ENCODE results near the gene CALHM4. TPM values are rescaled to one million over a fixed set of nuclear protein-coding genes. Genes with fewer than 3 reads are reported as not detected.

CALHM4 gene
- total and polyA plus RNA-seq, 2 experiments from 2014 or later: not detected

DNA sequence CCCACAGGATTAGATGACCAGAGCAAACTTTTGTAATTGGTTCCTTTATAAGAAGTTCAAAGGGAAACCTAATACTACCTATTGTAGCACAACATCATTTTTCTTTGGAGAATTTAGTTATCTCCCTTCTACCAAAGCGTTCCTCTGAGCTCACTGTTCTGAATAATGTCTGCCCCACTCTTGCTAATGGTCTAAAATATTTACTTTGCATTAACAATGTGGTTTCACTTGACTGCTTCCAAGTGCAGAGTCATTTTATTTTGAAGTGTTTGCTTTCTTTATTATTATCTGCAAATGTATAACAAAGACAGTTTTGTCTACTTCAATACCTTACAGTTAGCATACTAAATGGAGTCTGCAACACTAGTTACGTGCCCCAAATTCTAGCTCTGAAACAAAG is 23.1 kb upstream of the CALHM4 start:
- DNase-seq (ENCODE audit: low read depth in 1 of 2, low spot score in 1 of 2): no peak
- TF ChIP-seq, protein P1, sequence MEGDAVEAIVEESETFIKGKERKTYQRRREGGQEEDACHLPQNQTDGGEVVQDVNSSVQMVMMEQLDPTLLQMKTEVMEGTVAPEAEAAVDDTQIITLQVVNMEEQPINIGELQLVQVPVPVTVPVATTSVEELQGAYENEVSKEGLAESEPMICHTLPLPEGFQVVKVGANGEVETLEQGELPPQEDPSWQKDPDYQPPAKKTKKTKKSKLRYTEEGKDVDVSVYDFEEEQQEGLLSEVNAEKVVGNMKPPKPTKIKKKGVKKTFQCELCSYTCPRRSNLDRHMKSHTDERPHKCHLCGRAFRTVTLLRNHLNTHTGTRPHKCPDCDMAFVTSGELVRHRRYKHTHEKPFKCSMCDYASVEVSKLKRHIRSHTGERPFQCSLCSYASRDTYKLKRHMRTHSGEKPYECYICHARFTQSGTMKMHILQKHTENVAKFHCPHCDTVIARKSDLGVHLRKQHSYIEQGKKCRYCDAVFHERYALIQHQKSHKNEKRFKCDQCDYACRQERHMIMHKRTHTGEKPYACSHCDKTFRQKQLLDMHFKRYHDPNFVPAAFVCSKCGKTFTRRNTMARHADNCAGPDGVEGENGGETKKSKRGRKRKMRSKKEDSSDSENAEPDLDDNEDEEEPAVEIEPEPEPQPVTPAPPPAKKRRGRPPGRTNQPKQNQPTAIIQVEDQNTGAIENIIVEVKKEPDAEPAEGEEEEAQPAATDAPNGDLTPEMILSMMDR (IDR thresholded peaks at IDR 0.05; ENCODE audit: low read depth, low read length): no peak
- H3K27ac ChIP-seq: no peak overlapping the region
- peaks cover 3% of the 10 kb centered on the region for H3K4me1 ChIP-seq (ENCODE audit: low read depth)
- no peaks in the 10 kb centered on the region for H3K9me3 ChIP-seq (ENCODE audit: low read depth)
- no peaks in the 10 kb centered on the region for H3K27me3 ChIP-seq
- no peaks in the 10 kb centered on the region for H3K36me3 ChIP-seq
- H3K4me3 ChIP-seq: no peak overlapping the region

DNA sequence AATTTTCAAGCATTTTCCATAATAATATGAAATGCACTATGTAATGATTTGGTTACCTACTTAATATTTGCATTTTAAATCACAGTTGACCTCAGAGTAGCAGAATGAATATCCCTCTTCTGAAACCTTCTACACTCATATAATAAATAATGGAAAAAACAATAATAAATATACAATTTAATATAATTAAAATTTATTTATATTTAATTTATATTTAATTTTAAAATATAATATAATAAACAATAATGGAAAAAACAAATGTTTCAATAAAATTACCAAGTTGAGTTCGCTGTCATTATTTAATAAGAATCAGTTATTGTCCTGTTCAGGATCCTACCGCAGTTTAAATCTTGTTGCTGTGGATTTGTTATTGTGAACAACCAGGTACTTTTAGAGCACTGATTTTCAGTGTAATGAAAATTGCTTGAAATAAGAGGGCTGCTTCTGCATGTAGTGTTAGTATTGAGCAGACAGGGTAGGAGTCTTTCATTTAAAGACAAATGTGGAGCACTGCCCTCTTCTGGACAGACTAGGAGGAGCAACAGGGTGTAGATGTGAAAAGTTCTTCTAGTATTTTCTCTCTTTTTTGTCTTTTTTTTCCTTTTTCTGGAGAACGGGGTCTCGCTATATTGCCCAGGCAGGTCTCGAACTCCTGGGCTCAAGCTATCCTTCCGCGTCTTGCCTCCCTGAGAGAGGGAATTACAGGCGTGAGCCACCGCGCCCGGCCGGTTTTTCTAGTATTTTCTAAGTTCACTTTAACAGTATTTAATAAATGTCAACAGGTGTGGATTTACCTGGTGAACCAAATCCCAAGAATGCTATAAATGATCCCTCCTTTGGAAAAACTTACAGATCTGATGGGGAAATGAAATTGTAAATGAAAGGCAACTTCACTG is 21.6 kb upstream of the CALHM4 start:
- H3K4me1 ChIP-seq (ENCODE audit: low read depth): peaks cover 3% of the 10 kb centered on the region
- H3K27me3 ChIP-seq: no peaks in the 10 kb centered on the region
- DNase-seq (ENCODE audit: low read depth in 1 of 2, low spot score in 1 of 2): peak; percentile 74 to 85
- no peak overlapping the region for H3K4me3 ChIP-seq
- H3K36me3 ChIP-seq: no peaks in the 10 kb centered on the region
- no peak overlapping the region for H3K27ac ChIP-seq
- no peaks in the 10 kb centered on the region for H3K9me3 ChIP-seq (ENCODE audit: low read depth)
- TF ChIP-seq, protein P1 (IDR thresholded peaks at IDR 0.05; ENCODE audit: low read depth, low read length): peak; percentile 70

DNA sequence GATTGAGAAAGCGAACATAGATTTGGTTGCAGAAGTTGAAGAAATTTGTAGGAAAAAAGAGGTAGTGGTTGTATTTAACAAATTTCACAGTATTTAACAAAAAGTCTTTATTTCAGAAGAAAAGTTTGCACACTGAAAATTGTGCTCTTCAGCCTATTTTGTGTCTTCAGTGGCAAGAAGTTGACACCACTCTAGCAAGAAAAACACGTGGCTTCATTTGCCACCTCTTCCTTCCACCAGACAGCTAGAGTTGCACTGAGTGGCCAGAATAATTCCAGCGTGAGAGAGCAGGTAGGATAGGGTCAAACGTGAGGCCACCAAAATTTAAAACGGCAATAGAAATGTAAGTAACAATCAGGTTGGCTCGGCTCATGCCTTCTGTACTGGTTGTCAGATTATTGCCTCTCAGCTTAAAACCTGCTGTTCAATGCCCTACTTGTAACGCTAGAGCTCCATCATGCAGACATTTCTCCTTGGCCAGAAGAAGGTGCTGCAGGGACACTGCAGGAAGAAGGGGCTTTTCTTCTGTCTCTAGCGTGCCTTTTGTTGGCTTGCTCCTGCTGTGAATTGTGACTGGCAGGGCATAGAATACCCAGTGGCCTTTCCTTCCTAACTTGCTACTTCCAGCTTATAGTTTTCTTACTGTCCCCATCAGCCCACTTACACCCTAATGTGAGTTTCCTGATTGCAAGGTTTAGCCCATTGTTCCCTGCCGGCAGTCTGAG is 20.2 kb upstream of the CALHM4 start:
- no peaks in the 10 kb centered on the region for H3K9me3 ChIP-seq (ENCODE audit: low read depth)
- no peak overlapping the region for H3K4me3 ChIP-seq
- DNase-seq (ENCODE audit: low read depth in 1 of 2, low spot score in 1 of 2): no peak
- peaks cover 3% of the 10 kb centered on the region for H3K4me1 ChIP-seq (ENCODE audit: low read depth)
- TF ChIP-seq, protein P1 (IDR thresholded peaks at IDR 0.05; ENCODE audit: low read depth, low read length): no peak
- no peaks in the 10 kb centered on the region for H3K27me3 ChIP-seq
- no peak overlapping the region for H3K27ac ChIP-seq
- no peaks in the 10 kb centered on the region for H3K36me3 ChIP-seq

DNA sequence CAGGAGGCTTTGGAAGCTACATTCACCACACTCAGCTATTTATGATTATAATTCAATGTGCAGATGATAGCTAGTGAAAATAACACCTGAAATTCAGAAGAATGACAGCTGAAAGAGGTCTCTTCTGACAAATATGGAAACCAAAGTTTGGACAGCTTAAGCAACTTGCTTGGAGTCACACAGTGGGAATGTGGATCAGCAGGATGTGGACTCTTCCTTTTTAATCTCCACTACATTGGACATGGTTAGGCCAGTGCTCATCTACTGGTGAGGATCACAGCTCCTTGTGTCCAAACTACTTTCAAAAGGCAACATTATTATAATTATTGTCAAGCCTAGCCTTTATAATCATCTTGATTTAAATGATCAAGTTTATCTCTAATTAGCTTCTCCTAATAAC is 18.4 kb upstream of the CALHM4 start:
- Histone ChIP-seq H3K27me3 (no peaks in the 10 kb centered on the region), H3K4me3 (no peak overlapping the region), H3K36me3 (no peaks in the 10 kb centered on the region), H3K27ac (no peak overlapping the region), H3K4me1 (ENCODE audit: low read depth) (no peaks in the 10 kb centered on the region), H3K9me3 (ENCODE audit: low read depth) (no peaks in the 10 kb centered on the region)
- TF ChIP-seq, protein P1 (IDR thresholded peaks at IDR 0.05; ENCODE audit: low read depth, low read length): no peak
- DNase-seq (ENCODE audit: low read depth in 1 of 2, low spot score in 1 of 2): no peak

DNA sequence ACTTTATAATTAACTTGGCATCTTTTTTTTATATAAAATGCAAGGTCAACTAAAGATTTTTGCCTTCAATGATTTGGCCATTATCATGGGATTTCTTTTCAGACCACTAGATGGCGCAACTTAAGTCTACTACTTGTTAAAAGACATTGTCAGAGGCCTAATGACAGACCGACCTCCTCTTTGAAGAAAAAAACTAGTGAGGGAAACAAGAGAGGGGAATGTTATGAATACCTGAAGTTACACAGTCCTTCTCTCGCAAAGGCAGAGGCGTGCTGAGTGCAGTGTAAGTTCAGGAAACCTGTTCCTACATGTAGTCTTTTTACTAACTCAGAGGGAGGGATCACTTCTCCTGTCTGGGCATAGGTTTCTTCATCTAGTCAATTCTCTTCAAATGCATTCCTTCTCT is 17.3 kb upstream of the CALHM4 start:
- peak; percentile 76 to 79 for DNase-seq (ENCODE audit: low read depth in 1 of 2, low spot score in 1 of 2)
- TF ChIP-seq, protein P1 (IDR thresholded peaks at IDR 0.05; ENCODE audit: low read depth, low read length): peak; percentile 68

More for the DNA sequence above, 17.3 kb upstream of the CALHM4 start:
- Histone ChIP-seq H3K4me1 (ENCODE audit: low read depth) (no peaks in the 10 kb centered on the region), H3K4me3 (no peak overlapping the region), H3K27me3 (peaks cover 3% of the 10 kb centered on the region), H3K27ac (no peak overlapping the region), H3K36me3 (no peaks in the 10 kb centered on the region), H3K9me3 (ENCODE audit: low read depth) (no peaks in the 10 kb centered on the region)
